Posterior vena cava (tissue), 2 donors: ENCODE data around the gene MAN1A1. TPM values are rescaled to one million over a fixed set of nuclear protein-coding genes. Genes with fewer than 3 reads are reported as not detected.
"Not testable (repeated sequence)": the region's sequence is repeated elsewhere in the genome, so short reads cannot be mapped to it uniquely, and the experiment has no call there.

Experiments
- DNase-seq: peaks from one replicate; pipeline ENCODE4 v3.0.0-alpha.2; 2020; ENCODE audit warnings: low spot score
- intact Hi-C, 2 donors: fragments of 100-400 bp; cut with DNase I; formaldehyde crosslinking; loops; one replicate each; pipeline versions ENCODE4 v1.14.1 to v1.14.2; 2022 to 2023
- total RNA-seq, 2 donors: library from RNA; stranded (reverse); fragmentation: NEBNext Ultra II Directional; extraction: Animal tissue kit (Norgen Biotek cat#: 25700); gene quantifications; one replicate each; pipeline ENCODE4 v1.2.1, GENCODE V29; 2021
- donor health status: DM: yes; HTN: yes; CAD: no.
- donor health status: DM: yes; HTN: yes; CAD: no.

MAN1A1 gene
- total RNA-seq, 2 donors from 2014 or later = 60.6 to 65.3 TPM

DNA sequence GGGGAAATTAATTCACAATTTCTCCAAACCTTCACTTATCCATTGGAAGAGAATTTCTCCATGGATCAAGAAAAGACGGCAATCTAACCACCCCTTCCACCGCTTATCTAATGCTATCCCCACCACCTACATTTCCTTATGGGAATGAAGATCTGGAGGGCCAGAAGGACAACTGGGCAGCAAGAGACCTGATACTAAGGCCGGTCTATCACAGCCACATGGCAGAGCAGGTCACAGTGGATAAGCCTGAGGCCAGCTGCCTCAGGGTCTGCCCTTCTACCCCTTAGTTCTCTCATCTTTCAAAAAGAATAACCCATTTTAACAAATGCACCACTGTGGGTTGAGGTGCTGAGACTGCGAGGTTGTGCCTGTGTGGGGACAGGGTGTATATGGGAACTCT, 37.1 kb downstream of the MAN1A1 start:
- no peak for DNase-seq
- intact Hi-C loops = no loop called here

DNA sequence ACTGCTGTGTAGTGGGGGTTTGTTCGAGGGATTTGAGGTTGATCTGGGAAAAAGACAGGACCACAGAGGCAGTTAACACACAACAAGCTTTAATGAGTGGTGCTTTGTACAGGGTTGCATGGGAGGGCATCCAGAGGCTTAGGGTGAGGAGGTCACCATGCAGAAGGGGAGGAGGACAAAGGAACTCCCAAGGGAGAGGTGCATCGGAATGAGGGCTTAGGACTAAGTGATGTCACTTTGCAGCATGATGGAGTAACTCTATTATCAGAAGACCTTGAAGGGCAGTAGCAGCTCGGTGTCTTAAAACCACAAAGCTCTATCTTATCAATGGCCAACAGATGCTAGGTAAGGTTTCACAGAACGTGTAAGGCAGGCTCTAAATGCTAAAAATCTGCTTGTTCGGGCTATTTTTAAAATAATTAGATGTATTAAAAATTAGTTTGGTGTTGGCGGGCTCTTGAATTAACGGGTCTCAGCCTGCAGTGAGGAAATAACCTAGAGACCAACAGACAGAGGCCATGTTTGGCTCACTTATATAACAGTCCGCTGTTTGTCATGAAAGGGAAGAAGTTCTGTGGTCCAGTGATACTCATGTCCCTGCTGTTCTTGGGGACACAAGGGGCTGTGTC, 37.9 kb downstream of the MAN1A1 start:
- DNase-seq = no peak
- intact Hi-C loops = no loop called here

DNA sequence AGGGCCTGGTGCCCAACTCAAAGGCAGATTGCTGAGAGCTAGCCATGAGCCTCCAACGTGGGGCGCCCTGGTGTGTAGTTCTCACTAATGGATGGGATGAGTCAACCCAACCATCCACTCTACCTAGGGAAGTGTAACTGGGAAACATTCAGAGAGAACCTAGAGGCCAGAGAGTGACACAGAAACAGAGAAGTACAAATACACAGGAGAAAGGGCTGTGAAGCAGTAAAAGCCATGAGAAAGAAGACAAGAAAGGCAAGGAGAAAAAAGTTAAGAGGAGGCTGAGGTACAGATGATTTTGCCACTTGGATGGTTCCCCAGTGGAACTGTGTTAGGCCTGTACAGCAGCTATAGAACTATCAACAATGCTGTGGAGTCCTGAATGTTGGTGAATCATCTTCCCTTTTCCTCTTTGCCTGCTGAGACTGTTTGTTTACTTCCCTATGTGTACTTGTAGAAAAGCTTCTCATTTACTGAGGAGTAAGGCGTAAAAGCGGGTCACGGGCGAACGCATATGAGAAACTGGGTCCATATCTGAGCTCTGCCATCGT, 39.0 kb downstream of the MAN1A1 start:
- intact Hi-C loops = no loop called here
- no peak for DNase-seq

DNA sequence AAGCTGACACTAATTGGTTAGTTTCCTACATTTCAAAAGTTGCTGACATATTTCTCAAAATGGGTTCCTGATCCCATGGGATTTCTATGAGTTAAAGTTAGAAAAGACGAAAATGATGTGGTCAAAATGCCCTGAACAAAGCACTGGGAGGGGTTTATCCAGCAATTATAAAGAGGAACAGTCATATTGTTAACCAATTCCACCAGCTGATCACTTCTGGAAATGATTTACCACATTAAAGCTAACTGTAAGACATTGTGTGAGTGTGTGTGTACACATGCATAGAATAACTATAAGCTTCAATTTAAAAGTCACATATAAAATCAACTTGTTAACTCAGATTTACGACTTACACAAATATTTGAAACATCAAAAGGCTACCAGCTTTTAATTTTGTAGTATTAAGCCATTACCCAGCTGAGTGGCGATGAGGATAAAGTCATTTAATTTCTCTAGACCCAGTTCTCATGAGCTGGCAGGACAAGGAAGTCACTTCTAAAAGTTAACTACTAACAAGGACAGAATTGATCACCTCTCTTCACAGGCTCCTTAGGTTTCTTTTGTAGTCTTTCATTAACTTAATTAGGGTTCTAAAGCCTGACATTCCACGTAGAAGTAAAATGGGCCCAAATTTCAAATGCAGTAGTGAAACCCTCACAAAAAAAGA, 40.4 kb downstream of the MAN1A1 start:
- DNase-seq = no peak
- intact Hi-C loops = no loop called here

DNA sequence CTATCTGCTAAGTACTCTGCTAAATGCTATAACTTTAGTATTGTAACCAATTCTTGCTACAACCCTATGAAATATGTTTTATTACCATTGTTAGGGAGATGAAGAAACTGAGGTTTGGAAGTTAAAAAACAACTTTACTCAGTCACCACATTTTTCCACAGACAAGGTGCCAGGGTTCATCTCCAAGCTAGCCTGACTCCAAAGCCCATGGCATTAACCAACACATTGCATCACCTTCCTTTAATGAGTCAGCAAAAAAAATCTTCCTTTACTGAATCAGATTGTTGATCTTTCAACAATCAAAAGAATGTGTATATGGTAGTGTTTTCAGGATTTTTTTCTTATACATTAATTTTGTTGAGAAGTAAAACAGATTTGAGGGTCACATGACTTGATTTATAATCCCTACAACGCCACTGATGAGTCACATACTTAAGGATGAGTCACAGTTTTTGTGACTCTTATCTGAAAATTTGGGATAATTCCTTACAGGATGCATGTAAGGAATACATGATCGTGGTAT, 41.5 kb downstream of the MAN1A1 start:
- intact Hi-C loops = no loop called here

DNA sequence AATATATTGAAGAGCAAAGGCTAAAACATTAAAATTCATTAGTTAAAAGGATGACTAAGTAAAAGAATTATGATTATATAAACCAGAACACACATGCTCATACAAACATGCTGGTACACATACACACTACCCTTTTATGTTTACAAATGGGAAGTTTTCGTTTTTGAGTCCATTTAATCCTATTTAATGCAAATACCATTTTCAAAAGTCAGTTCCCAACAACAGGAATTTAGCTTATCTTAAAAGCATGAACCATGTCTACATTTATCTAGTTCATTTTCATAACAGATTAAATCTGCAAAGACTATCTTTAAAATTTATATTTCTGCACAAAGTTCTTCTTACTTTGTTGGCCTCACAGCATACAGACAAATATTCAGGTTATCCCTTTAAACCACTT, 42.5 kb downstream of the MAN1A1 start:
- intact Hi-C loops = no loop called here
- no peak for DNase-seq

More for the DNA sequence above, 41.5 kb downstream of the MAN1A1 start:
- no peak for DNase-seq

DNA sequence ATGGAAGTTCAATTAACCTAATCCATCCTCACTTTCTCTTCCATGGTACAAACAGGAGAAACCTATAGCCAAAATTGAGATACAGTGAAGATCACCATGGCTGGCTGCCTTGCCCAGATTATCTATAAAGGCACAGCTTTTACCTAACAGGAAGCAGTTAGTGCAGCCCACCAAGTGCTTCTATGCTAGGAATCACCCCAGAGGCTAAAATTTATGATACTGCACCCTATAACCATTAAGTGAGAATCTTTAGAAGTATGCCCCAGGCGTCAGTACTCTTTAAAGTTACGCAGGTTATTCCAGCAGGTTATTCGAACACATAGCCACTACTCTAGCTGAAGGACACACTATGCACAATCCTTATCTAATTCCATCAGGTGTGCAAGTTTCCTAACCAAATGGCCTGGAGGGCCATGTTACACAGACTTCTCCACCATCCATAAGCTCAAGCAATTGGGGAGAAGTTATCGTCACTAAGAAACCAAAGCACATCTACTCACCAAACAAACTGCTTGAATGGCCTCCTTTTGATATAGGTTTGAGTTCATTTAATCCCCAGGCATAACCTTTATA, 43.1 kb downstream of the MAN1A1 start:
- intact Hi-C loops = no loop called here
- DNase-seq = no peak

DNA sequence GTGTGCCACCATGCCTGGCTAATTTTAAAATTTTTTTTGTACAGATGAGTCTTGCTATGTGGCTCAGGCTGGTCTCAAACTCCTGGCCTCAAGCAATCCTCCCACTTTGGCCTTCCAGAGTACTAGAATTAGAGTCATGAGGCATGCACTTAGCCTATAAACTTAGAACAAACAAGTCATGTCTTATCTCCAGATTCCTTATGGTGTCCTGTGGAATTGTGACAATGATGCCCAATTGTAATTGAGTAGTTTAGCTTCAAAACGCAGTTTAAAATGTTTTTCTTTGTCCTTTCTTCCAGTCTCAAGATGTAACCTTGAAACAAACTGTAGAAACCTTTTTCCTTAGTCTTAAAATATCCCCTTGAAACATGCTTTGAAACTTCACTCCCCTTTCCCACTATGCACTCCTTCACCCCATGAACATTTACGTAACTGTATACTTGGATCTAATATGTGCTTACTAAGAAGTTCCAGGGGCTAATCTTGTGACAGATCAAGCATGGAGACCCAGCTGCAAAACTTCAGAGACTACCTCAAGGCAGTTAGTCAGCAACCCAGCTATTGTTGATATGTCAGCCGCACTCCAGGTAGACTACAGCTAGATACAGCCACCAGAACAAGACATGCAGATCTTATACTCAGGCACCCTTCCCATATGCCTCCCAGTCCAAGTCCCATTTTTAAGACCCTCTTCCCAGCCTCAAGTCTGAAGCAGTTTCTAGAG, 46.2 kb downstream of the MAN1A1 start:
- intact Hi-C loops = no loop called here
- no peak for DNase-seq

DNA sequence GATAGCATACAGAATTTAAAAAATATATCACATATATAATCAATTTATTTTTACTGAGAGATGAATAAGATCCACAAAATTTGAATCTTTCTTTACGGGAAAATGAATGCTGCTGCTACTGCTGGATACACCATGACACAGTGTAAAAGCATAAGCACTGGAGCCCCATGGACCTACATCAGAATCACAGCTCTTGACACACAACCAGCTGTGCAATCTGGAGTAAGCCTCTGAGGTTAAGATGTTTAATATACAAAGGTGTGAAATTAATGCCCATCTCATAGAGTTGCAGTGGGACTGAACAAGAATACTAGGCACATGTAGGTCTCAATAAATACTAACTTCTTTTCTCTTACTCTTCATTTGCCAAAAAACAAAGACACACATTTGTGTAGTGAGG, 48.1 kb downstream of the MAN1A1 start:
- no peak for DNase-seq
- intact Hi-C loops = no loop called here

DNA sequence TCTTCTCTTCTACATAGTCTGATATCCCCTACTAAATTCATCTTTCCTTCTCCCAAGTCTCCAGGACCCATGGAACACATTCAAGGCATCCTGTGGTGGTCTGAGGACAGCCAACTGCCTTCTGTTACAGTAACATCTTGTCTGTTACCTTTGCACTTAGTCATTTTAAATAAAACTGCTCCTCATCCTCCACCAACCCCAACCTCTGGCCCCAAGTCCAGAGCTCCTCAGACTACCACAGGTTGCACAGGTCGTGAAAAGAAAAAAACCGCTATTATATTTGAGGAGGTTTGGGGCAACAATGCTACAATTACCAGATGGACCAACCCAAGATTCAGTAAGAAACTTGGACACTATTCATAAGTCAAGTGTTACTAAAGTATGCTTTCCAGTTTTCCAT, 49.9 kb downstream of the MAN1A1 start:
- intact Hi-C loops = loop anchor here in 1 of 2 donors (2.0 kb wide), 1 partner anchor 83 kb away; no protein-coding TSS in a partner anchor
- no peak for DNase-seq

DNA sequence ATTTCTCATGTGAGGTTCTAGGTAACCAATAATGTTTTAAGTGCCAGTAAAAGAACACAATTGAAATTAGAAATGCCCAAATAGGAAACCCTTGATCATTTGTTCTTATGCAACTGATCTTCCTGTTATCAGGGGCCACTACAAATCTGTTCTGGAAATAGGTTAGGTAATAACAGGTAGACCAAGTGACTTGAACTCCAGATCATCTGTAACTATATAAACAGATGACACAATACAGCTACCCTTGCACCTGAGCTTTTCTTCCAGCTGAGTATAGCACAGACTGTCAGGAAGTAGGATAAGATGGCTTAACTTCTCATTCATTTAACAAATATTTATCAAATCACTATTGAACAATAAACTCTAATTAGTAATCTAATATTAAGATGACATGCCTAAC, 52.5 kb downstream of the MAN1A1 start:
- no peak for DNase-seq
- intact Hi-C loops = no loop called here

DNA sequence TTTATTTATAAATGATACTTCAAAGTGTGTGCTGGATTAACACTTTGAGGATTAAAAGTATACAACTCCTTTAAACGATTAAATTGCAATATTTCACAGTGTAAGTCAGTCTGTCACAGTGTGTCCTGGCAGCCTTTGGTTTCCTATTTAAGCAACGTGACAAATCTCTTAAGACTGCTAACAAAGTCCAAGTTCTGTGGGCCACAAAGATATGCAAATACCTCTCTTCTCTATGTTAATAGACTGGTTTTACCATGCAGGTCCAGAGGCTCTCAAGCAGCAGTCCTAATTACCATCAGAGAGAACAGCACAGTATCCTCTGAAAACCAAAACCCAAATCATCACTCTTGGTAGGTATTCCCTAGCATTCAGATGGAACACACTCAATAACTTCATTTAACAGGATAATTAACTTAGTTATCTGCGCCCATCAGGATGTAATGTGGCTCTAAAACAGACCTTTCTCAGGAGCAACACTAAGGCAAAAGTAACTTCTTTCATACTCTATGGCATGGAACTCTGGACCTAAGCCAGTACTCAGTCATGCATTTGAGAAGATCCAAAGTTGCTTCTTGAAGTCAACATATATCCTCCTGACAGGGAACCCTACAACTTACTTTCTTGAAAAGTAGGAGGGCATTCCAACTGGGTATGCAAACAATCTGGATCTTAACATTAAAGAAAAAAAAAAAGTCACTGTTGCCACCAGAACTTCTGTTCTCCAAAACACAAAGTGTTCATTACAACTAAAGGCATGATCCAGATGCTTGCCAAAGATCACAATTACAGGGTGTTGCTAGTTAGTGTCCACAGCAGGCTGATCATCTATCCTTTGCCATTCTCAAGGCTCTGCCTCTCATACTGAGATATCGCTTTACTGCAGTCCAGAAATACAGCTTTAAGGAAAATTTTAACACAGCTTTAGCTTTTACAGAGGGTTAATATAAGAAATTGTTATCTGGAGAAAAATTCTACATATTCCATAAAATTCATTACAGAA, 53.2 kb downstream of the MAN1A1 start:
- no peak for DNase-seq
- intact Hi-C loops = no loop called here

DNA sequence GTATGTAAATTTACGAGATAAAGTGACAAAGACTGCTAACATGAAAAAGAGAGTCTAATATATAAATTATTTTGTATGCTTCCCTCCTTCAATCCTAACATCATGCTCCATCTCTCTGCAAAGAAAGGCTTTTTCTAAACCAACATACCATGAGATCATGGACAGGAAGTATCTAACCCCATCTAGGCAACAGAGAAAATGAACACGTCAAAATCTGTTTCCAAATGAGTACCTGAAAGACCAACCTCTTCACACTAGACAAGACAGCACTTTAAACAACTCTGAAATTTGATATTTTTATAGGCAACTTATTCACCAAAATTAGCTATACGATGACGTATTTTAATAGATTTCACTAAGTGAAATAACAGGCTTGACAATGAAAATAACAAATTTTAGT, 54.6 kb downstream of the MAN1A1 start:
- intact Hi-C loops = no loop called here

DNA sequence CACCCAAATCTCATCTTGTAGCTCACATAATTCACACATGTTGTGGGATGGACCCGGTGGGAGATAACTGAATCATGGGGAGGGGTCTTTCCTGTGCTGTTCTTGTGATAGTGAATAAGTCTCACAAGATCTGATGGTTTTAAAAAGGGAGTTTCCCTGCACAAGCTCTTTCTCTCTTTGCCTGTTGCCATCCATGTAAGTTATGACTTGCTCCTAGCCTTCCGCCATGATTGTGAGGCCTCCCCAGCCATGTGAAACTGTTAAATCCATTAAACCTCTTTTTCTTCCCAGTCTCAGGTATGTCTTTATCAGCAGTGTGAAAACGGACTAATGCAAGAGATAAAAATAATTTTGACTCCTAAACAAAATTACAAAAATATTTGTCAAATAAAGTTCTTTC, 58.5 kb downstream of the MAN1A1 start:
- DNase-seq, intact Hi-C loops: not testable (repeated sequence)

More for the DNA sequence above, 54.6 kb downstream of the MAN1A1 start:
- no peak for DNase-seq

DNA sequence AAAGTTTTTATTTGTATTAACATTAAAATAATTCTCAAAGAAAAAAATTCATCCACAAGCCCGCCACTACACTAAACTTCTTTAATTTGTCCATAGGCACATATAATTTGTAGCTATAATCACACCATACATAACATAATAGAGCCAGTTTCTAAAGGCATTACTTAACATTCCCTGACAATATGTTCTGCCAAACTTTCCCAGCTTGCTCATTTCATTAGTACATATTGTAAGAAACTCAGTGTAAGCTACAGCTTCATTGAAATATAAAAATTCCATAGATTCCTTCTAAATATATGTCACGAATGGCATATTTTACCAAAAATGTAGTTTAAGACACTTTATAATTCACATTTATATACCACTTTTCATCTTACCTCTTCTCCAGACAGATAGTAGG, 59.3 kb downstream of the MAN1A1 start:
- intact Hi-C loops = no loop called here
- no peak for DNase-seq

DNA sequence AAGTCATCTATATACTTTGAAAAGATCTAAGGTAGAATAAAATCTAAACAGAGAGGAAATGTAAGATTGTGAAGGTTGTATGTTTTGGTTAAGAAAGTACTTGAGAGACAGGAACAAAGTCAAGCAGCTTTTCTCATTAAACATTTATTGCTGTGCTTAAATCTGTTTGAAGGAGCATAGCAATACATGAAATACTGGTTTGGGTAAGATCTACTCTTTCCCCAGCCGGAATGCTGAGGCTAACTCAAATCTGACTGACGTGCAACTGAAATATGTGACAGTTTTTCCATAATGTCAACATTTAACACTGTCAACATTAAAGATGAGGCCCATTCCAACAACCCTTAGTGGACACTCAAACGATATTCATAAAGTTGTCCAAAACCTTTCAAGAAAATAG, 59.9 kb downstream of the MAN1A1 start:
- no peak for DNase-seq
- intact Hi-C loops = no loop called here

DNA sequence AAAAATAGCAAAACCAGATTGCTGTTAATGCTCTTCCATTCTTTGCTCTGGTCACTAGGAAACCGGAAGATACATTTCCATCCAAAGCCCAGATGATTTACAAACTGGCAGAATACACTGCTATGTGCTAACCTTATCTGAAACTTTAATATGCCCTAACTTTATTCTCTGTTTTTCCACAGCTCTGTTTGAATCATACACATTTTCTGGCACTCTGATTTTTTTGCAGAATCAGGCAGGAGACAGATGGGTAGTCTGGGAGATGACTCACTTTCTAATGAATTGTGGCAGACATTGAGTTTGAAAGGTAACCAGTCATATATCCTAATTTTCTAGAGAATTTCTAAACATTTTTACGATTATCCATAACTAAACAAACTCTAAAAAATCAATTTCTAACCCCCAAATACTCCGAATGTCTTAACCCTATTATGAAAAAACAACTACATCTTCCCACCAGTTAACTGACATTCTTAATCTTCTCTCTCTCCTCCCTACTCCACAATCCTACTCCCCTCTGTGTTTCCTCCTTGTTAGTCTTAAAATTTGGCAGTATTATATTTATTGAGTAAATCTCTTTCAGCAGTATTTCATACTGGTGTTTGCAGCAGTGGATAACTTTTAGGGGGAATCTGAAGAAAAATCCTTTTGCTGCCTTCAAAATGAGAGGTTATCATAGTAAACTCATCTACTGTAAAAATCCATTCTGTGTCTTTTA, 63.5 kb downstream of the MAN1A1 start:
- no peak for DNase-seq

More for the DNA sequence above, 63.5 kb downstream of the MAN1A1 start:
- intact Hi-C loops = no loop called here
